HG03442 (cell line): ENCODE data around the gene NCF1.
"Not testable (repeated sequence)": the region's sequence is repeated elsewhere in the genome, so short reads cannot be mapped to it uniquely, and the experiment has no call there.

Experiments
- ATAC-seq: cut with Tn5 transposase; IDR thresholded peaks from one replicate; pipeline ENCODE4 v1.9.1; 2021; ENCODE audit warnings: mild to moderate bottlenecking, moderate library complexity; ENCODE audit not compliant: unreplicated experiment

NCF1 gene

GRCh38 chr7:74773760-74774750 is at the start of gene NCF1:
Gene NCF1, plus strand, starts transcription at chr7:74774011. Its CDS starts 21 bp downstream, at chr7:74774032.
- peak; percentile 80 for ATAC-seq

GRCh38 chr7:74725840-74726239 is 48.0 kb upstream of the NCF1 start:
- no peak for ATAC-seq

- ATAC-seq: no peak
Observed at GRCh38 chr7:74726309-74727101, 47.3 kb upstream of the NCF1 start.

GRCh38 chr7:74728686-74729085 is 45.1 kb upstream of the NCF1 start:
- ATAC-seq: not testable (repeated sequence)

GRCh38 chr7:74730186-74730585 is 43.6 kb upstream of the NCF1 start:
- not testable (repeated sequence) for ATAC-seq

- ATAC-seq: not testable (repeated sequence)
Observed at GRCh38 chr7:74739974-74740703, 33.7 kb upstream of the NCF1 start.

GRCh38 chr7:74743936-74744557 is 29.8 kb upstream of the NCF1 start:
- not testable (repeated sequence) for ATAC-seq

GRCh38 chr7:74753921-74754482 is 19.8 kb upstream of the NCF1 start:
- not testable (repeated sequence) for ATAC-seq

- not testable (repeated sequence) for ATAC-seq
Observed at GRCh38 chr7:74756673-74757072, 17.1 kb upstream of the NCF1 start.

GRCh38 chr7:74758268-74758667 is 15.5 kb upstream of the NCF1 start:
- not testable (repeated sequence) for ATAC-seq

GRCh38 chr7:74758982-74759381 is 14.8 kb upstream of the NCF1 start:
- not testable (repeated sequence) for ATAC-seq

- ATAC-seq: not testable (repeated sequence)
Observed at GRCh38 chr7:74765205-74765918, 8.4 kb upstream of the NCF1 start.

GRCh38 chr7:74766509-74766908 is 7.3 kb upstream of the NCF1 start:
- peak; percentile 31 for ATAC-seq

- not testable (repeated sequence) for ATAC-seq
Observed at GRCh38 chr7:74766991-74767390, 6.8 kb upstream of the NCF1 start.

- ATAC-seq: not testable (repeated sequence)
Observed at GRCh38 chr7:74770062-74770461, 3.7 kb upstream of the NCF1 start.

GRCh38 chr7:74772093-74772492 is 1.7 kb upstream of the NCF1 start:
- not testable (repeated sequence) for ATAC-seq

GRCh38 chr7:74775111-74775510 is 1.3 kb downstream of the NCF1 start:
- ATAC-seq: not testable (repeated sequence)

GRCh38 chr7:74779053-74779452 is 5.2 kb downstream of the NCF1 start:
- not testable (repeated sequence) for ATAC-seq

- not testable (repeated sequence) for ATAC-seq
Observed at GRCh38 chr7:74781746-74782145, 7.9 kb downstream of the NCF1 start.
